SHP77 treated with DMSO at 0.1 percent for 48 hours (cell line): ENCODE measurements around the gene SPEF2.

Source experiments
- DNase-seq: peaks from one replicate; lab custom pipeline; 2025; lab: John Stamatoyannopoulos, UW

SPEF2 gene

DNA sequence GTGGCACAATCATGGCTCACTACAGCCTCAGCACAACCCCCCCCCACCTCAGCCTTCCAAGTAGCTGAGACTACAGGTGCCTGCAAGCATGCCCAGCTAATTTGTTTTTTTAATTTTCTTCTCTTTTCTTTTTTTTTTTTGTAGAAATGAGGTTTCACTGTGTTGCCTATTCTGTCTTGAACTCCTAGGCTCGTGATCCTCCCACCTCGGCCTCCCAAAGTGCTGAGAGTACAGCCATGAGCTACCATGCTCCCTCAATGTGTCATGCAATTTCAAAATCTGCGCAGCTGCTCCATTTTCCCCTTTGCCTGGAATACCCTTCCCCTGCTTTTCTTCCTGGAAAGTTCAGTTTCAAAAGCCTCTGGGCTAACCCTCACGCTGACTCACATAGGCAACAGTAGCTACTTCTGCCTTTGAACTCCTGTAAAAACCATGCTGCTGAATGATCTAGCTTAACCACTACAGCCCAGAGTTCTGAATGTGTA, 168.0 kb downstream of the SPEF2 start:
- DNase-seq = no peak

- no peak for DNase-seq
Measured at GRCh38 chr5:35788724-35789123, 171.1 kb downstream of the SPEF2 start.

DNA sequence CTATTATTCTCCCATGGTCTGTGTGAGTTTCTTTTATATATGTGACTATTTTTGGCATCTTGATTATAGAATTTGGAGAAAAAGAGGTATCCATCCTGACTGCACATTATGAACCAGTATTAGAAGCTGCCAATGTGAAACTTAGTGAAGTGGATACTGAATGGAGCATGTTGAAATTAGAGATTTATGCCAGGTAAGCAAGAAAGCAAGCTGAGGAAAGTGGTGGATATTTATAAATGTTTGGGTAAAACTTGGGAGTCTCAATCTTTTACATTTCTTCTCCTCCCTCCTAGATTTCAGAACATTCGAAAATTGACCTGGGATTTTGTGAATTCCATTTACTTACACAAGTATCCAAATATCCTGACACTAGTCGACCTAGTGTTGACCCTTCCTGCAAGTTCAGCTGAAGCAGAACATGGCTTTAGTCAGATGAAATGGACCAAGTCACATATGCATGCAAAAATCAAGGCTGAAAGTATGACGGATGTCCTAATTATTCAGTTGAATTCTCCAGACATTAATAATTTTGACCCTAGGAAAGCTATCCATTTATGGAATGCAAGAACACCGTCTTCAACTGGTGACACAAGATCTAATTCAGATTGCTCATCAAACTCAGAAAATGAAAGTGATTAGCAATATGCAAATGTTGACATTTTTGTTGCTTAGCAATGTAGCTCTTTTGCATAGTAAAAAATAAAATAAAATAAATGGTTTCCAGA, 172.2 kb downstream of the SPEF2 start:
- DNase-seq = no peak

- no peak for DNase-seq
Measured at GRCh38 chr5:35790457-35790822, 172.8 kb downstream of the SPEF2 start.

- DNase-seq = no peak
Measured at GRCh38 chr5:35794328-35794619, 176.6 kb downstream of the SPEF2 start.

GRCh38 chr5:35794684-35795375, 177.2 kb downstream of the SPEF2 start:
- no peak for DNase-seq

- DNase-seq = no peak
Measured at GRCh38 chr5:35799181-35799580, 181.5 kb downstream of the SPEF2 start.

GRCh38 chr5:35799753-35800152, 182.1 kb downstream of the SPEF2 start:
- no peak for DNase-seq

DNA sequence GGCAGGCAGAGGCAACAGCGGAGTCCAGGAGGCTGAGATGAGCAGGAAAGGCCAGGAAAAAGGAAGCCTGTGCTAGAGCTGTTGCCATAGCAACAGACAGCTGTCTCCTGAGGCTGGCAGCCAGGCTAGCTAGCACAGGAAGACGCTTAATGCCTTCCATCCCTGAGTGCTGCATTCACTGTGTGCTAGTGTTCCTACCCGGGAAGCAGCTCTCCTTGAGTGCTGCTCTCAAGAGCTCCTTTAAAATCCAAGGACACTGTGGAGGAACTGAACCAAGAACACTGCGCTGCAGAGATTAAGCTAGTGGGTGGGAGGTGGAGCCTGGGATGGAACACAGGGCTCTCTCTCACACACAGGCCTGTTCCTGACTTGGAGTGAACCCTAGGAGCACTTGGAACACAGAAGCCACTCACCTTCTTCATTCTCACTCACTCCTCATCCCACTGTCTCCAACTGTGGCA, 185.6 kb downstream of the SPEF2 start:
- peak; percentile 44 for DNase-seq

DNA sequence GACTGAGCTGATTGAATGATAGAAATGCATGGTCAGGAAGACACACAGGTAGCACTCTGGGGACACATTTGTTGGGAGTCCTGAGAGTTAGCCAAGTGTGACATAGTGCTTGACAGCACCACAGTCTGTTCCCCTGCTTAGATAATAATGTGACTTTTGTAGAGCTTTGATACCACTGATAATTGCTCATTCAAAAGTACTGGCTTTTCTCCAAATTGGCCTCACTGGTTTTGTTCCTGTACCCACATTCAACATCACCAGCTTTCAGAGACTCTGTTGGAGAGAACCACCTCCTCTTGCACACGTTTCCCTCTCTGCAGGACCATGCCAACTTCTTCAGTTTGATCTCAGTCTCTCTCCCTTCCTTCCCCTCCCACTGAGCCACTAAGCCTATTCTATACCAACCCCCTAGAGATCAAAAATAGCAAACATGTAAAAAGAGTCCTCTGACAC, 186.6 kb downstream of the SPEF2 start:
- no peak for DNase-seq

DNA sequence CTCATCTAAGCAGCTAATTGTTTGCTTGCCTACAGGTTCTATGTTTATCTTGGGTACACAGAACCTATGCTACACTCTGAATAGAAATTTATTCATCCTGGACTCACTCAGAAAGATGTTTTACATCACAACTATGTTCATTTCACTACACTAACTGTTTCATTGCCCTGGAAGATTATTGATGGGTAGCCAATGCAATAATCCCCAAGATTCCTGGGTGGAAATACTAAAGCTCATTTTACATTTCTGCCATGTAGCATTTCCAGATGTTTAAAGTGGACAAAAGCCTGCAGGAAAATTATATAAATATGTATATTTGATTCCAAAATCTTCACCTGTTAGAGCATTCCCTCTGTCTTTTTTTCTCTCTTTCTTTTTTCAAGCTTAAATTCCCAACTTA, 187.2 kb downstream of the SPEF2 start:
- DNase-seq = no peak

- no peak for DNase-seq
Measured at GRCh38 chr5:35810601-35811000, 192.9 kb downstream of the SPEF2 start.

GRCh38 chr5:35811108-35811741, 193.6 kb downstream of the SPEF2 start:
- no peak for DNase-seq

DNA sequence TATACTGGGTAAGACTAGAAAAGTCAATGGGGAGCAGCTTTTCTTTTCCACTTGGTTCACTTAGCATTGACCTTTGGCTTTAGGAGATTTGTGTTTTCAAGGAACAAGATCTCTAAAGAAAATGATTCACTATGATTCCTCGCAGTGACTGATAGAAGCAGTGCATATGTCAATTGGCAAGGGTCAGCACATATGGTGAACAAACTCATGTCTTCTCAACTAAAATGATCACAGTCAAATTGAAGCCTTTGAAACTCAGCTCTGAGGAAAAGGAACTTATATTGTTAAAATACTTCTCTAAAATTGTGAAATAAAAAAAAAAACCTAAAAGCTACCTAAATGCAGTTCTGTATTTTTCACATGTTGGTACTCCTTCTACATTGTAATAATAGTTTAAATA, 195.9 kb downstream of the SPEF2 start:
- no peak for DNase-seq

DNA sequence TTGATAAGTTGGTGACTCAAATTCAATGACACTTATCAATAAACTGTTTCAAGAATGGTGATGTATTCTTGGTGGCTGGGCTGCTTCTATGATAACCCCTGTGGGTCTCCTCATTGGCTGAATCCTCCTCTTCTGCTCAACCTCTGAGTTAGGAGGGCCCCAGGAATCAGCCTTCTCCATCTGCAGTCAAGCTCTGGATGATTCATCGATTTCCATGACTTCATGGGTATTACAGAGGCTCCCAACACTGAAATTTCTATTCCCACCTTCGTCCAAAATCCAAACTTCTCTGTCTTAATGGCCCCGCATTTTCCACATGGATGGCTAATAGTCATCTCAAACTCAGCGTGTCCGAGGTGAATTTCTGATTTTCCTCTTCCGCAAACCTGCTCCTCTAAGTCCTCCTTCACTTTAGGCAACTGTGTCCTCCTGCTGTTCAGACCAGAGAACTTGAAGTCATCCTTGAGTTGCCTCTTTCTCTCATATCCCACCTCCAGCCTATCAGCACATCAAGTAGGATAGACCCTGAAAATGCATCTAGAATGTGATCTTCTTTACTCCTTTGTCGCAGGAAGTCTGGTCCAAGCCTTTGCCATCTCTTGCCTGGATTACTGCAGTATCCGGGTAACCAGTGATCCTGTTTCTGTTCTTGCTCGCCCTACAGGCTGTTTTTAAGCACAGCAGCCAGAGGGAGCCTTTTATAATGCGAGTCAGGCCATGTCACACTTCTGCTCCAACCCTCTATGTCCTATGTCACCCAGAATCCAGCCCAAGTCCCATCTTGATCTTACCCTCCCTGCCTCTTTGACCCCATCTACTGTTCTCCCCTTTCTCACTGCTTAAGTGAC, 197.7 kb downstream of the SPEF2 start:
- no peak for DNase-seq

DNA sequence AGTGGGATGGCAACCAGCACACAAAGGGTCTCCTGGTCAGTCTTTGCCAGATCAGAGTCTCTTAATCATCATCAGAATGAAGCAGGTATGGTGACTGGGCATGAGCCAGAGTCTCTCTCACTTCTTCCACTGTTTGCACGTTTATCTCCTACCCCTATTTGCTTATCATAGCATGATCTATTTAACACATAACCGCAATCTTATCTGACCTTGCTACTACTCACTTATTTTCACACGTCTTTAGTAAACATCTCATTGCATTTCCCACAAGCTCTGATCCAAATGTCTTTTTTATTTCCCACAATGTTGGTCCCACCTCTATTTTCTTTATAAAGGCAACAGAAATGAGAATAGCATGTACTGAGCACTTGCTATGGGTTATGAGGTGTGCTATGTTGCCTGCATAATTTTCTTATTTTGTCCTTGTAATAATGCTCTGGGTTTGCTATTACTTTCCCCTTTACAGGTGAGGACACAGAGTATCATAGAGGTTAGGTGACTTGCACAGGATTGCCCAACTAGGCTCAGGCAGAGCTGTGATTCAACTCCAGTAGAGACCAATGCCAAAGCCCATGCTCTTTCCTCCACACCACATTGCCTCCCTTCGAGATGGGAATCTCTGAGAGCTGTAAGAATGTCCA, 199.3 kb downstream of the SPEF2 start:
- DNase-seq = no peak

- DNase-seq = no peak
Measured at GRCh38 chr5:35819026-35819425, 201.4 kb downstream of the SPEF2 start.

DNA sequence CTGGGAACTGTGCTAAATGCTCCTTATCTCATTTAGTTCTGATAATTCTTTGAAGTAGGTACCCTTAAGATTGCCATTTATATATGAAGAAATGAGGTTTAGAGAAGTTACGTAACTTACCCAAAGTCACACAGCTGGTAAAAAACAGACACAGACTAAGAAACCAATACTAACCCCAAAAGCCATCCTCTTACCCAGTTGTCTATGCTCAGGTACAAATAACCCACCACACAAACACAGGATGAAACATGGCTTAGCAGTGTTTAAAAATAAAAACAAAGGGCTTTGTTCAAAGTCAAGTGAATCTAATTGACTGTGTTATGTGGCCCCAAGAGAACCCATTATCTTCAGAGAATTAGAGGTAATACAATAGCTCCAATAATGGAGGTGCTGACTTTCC, 202.0 kb downstream of the SPEF2 start:
- no peak for DNase-seq

DNA sequence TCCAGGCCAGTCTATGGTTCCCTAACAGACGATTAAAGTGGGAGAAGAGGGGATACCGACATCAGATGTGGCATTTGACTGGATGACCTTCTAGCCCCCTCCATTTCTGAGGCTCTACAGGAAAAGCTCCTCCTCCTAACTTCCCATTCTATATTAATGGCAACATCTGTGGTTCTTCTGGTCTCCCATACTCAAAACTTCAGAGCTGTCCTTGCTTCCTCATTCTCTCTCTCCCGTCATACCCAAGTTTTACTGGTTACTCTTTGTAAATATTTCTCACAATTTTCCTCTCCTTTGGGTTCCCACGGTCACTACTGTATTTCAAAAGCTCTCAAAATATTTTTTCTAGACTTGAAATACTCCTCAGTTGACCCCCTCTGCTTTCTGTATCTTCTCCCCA, 203.1 kb downstream of the SPEF2 start:
- DNase-seq = no peak

DNA sequence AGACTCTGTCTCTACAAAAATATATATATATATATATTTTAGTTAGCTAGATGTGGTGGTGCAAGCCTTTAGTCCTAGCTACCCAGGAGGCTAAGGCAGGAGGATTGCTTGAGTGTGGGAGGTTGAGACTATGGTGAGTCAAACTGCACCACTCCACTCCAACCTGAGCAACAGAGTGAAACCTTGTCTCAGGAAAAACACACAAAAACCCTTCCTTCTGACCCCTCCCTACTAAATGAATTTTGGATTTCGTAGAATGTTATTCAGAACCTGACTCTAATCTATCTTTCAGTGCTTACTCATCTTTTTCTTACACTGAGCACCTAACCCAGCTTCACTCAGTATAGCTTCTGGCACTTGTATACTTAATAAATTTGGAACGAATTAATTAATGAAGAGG, 203.8 kb downstream of the SPEF2 start:
- no peak for DNase-seq

DNA sequence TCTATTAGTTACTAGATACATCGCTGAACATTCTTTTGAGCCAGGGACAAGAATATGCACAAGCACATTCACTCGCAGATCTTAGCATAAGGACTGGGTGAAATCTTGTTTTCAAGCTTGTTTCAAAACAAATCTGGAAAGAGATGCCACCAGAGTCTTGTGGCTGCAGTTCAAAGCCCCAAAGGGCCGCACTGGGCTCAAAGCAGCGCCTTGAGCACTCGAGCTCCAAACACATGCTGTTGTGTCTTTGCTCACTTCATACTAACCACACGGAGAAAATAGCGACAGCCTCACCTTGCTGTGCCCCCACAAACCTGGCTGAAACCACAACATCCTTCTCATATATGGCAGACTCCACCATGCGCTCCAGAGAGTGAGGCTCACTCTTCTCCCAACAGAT, 204.8 kb downstream of the SPEF2 start:
- DNase-seq = no peak
